Ecto neural progenitor cell (in vitro differentiated cells): ENCODE measurements around the gene TWSG1.
"Not testable (repeated sequence)": the region's sequence is repeated elsewhere in the genome, so short reads cannot be mapped to it uniquely, and the experiment has no call there.

ENCODE experiments used
- DNase-seq: peaks from one replicate; pipeline ENCODE4 v3.0.0-alpha.2; 2018; ENCODE audit warnings: low spot score

Gene TWSG1

DNA sequence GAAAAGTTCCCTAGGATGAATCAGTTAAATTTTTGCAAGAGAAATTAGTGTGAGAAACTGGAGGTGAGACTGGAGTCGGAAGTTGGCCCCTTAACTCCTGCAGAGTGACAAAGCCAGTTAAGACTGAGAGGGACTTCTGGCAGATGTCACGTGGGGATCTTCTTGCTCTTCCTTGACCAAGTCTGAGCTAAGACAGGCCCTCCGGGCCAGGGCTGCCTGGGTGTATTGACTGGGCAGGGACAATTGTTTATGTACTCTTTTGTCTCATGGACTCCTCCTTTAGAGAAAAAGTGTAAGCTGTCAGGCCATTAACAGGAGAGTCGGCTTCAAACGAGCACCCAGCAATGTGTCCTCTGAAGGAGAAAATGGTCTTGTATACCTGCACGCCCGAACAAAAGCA lies 92.2 kb downstream of the TWSG1 start:
- DNase-seq: peak; percentile 23

DNA sequence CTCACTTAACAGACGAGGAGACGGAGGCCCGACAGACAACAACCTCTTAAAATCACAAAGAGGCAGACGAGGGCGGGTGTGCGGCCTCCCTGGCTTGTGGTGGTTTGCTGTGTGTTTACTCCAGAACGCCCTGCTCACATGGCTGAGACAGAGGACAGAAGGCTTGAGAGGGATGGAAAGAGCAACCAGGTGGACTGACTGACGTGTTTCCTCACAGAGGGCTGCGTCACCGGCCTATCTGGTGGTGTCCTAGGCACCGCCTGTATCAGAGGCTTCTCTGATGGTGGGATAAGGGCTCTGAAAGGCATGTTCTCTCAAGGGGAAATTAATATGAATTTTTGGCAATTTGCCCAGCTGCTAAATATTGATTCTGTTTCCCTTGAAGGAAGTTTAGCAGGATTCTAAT lies 93.7 kb downstream of the TWSG1 start:
- no peak for DNase-seq

DNA sequence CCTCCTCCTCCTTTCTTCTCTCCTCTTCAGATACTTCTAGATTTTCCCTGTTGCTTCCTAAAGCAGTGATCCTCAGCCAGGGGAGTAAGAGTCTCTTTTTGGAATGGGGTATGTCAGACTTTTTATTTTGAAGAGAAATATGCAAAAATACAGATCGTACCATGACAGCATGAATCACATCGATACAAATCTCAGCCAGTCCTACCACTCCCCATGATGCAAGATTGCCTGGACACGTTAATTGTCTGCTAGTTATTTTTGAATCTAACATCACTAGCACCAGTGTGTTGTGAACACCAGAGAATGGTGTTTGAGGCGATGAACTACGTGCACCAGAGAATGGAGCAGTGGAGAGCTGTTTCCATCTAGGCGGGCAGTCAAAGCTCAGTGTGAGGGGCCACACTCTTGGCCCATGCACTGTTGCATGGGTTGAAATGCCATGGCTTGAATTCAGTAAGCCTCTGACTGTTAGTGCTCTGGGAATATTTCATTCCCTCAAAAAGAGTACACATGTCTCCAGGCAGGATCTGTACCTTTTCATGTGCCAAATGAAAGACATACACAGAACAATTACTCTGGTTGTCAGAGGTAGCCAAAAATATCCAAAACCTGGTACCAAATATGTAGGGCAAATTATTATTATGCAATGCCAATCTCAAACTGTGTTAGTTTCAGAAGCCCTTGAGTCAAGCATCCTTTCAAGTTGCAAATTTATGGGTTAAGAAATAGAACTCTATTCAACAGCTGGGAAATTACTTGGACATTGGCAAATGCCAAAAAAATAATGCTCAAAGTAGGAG lies 94.5 kb downstream of the TWSG1 start:
- no peak for DNase-seq

DNA sequence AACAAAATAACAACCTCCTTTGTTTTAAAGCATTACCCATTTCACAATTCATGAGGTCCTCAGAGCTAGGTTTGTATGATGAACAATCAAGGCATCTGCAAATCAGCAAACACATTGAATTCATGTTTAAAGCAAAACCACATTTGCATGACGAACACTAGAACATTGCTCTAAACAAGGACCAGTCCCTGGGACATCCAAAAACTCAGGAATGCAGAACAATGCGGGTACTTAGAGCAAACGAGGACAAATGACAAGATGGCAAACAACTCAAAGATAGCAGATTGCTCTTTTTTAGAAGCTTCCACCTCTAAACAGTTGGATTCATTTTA lies 95.1 kb downstream of the TWSG1 start:
- DNase-seq: no peak

DNA sequence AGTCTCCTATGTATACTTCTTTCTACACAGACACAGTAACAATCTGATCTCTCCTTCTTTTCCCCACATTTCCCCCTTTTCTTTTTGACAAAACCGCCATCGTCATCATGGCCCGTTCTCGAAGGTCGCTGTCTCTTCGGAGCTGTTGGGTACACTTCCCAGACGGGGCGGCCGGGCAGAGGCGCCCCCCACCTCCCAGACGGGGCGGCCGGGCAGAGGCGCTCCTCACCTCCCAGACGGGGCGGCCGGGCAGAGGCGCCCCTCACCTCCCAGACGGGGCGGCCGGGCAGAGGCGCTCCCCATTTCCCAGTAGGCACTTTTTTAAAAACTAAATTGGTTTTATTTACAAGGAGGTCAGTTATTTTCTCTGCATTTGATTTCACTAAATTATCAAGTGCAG lies 95.7 kb downstream of the TWSG1 start:
- DNase-seq: not testable (repeated sequence)

DNA sequence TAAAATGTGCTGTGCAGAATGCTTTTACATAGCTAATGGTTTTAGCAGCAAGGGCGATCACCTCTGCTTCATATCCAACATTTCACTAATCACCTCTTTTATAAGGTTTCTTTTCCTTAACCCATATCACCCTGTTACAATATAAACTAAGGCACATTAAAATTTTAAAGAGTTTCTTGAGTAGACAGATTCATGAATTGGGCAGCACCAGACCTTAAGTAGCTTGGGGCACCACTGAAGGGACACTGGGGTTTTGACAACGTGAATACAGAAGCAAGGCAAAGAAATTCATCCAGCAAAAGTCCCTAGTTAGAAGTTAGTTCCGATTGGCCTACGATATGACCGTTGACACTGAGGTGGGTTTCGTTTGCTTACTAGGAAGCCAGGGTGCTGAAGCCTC lies 96.7 kb downstream of the TWSG1 start:
- DNase-seq: no peak

DNA sequence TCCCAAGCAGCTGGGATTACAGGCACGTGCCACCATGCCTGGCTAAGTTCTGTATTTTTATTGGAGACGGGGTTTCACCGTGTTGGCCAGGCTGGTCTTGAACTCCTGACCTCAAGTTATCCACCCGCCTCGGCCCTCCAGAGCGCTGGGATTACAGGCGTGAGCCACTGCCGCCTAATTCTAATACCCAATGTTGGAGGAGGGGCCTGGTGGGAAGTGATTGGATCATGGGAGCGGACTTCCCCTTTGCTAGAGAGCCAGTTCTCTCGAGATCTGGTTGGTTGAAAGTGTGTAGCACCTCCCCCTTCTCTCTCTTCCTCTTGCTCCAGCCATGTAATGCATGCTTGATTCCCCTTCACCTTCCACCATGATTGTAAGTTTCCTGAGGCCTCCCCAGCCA lies 98.5 kb downstream of the TWSG1 start:
- not testable (repeated sequence) for DNase-seq

DNA sequence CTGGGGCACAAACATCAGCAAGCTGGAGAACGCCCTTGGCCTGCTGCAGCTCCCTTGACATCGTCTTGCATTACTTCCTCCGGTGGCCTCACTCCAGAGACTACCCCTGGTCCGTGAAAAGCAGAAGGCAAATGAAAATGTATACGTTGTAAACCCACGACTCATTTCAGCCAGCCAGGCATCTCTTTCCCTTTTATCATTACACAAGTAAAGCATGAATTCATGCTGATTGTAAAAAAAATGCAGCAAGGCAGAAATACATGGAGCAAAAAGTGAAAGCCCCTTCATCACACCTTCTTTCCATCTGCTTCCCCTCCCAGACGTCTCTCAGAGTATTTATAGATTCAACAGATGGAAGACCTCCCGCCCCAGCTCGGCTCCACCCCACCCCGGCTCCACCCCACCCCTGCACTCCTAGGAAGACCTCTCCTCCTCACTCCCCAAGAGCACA lies 99.1 kb downstream of the TWSG1 start:
- DNase-seq: no peak

DNA sequence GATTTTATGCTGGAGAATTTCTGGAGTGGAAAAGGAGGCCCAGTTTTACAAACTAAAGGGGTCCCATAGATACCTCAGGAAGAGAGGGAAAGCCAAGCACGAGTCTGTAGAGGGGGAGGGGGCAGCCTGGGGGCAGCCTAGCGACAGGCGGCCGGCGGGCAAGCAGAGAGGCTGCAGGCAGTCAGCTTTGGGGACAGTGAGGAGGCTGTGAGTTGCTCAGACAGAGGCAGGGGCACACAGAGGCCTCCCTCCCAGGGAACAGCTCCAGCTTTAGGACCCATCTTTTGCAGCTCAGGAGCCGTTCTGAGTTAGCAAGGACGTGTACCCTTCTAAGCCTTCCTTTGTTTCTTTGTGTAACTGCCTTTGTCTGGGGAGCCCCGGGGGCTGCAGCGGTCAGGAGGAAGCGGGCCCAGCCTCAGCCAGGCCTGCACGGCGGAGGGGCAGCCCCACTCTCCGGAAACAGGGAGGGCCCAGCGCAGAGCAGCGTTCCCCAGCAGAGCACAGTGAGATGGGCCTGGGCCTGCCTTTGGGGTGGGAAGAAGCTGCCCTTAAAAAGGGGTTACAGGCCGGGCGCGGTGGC lies 99.6 kb downstream of the TWSG1 start:
- DNase-seq: peak; percentile 75

DNA sequence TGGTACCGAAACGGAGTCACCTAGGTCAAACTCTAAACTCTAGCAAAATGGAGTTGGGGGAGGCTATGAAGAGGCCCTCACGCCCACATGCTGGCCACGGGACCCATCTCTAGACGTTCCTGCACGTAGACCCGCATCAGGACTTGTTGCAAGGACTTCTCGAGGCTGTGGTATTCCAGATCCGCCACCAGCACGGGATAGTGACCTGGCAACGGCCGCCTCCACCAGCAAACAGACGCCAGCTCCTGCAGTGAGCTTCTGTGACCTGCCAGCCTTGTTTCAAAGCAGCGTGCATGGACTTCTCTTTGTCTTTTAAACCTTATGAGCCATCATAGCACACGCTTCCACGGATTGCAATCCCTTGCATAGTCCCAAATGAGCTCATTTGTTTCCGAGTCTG lies 100.5 kb downstream of the TWSG1 start:
- DNase-seq: no peak

DNA sequence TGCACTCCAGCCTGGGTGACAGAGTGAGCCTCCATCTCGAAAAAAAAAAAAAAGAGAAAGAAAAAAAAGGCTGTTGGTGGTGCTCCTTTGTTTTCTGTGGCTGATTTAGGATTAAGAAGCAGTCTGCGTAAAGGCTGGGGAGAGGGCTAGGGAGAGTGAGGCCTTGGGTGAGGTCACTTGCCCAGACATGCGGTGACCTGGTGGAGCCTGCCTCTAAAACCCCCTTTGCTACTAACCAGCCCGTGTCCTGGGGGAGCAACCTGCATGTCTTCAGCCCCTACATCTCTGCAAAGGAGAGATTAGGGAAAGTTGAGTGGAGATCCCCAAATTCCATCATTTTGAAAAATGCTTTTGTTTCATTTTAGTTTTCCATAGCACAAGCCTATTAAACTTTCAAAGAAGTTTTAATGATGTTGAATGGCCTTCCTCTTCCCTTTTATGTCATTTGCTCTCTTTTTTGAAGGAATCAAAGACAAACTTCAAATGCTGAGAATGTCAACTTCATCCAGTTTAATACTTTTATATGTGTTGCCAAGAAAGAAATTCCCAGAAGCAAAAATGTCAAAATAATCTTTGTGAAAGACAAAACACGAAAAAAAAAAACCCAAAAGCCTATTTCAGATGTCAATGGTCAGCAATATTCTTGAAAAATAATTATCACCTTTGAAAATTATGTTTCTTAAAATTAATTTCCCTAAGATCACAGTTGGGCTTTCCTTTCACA lies 101.8 kb downstream of the TWSG1 start:
- peak; percentile 50 for DNase-seq

DNA sequence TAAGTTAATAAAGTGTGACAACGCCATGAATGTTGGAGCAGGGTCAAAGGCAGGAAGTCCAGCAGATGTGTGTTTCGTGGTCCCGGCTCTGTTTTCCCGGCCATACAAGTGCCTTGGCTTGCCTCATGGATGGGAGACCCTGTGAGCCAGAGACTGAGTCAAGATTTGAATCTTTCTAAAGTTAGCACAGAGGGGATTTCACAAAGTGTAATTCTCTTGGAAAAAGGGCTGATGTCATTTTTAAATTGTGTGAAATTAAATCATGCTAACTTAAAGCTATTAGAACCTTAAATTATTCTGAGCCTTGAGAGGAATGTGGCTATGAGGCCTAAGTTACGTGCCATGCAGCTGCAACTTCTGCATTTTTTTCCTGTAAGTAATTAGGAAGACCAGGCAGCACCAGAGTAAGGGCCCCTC lies 102.5 kb downstream of the TWSG1 start:
- DNase-seq: peak; percentile 2

DNA sequence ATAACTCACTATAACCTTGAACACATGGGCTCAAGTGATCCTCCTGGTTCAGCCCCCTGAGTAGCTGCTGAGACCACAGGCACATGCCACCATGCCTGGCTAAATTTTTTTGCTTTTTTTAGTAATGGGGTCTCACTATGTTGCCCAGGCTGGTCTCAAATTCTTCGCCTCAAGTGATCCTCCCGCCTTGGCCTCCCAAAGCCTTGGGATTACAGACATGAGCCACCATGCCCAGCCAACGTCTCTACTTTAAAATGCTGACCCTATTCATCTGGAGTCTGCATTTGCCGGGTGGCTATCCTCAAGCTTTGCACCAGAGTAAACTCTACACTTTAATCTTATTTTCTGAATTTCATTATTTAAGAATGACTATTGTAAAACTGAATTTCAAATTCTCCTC lies 103.1 kb downstream of the TWSG1 start:
- no peak for DNase-seq

DNA sequence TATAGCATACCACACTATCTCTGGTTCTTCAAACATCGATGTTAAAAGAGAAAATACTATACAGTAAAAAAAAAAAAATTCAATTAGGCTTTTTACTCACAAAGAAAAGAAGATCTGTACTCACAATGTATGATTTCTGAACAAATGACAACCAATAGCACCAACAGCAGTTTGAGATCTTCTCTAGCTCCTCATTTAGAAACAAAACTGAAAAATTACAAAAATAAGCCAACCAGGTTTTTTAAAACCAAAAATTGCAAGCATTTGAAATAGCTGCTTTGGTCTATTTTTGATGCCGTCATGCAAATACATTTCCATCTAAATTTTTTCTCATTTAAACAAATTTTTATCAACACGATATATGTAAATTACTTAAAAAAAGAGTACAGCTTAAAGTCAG lies 106.5 kb downstream of the TWSG1 start:
- no peak for DNase-seq

DNA sequence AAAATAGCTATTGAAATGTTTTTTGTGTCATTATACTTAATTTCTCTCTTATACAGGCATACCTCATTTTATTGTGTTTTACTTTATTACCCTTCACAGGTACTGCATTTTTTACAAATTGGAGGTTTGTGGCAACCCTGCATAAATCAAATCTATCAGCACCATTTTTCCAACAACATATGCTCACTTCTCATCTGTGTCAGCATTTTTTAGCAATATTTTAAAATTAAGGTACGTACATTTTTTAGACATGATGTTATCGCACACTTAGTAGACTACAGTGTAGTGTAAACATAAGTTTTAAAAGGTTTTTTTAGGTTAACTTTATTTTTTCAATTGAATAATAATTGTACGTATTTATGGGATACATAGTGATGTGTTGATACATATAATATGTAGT lies 110.0 kb downstream of the TWSG1 start:
- no peak for DNase-seq

DNA sequence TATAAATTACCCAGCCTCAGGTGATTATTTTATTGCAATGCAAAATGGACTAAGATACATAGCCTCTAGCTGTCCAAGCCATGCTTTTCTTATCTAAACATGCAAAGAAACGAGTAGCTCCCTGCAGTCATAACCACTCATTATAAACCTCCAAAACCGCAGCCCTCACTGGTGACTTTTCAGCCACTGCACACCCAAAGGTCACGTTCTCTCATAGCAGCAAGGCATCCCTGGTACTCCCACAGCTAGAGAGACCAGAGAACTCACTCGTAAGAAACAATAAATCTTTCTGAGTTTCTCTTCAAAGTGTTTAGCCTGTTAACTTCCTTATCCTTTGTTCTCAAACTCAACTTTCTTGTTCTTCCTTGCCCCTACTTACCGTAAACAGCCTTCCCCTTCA lies 112.3 kb downstream of the TWSG1 start:
- no peak for DNase-seq

DNA sequence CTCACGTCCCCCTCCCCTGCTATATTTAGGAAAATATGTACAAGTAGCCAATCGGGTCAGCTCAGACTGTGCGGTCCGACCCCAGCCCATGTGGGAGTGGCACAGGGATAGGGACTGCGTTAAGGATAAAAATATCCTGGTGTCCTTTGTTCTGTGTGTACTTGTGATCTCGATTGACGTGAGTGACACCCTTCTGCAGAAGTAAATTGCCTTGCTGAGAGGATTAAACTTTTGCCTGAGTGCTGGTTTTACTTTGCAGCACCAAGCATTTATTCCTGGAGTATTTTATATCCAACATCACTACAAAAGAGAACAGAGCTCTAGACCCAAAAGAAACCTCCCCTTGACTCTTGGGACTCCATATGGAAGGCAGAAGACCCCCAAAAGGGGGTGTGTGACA lies 112.8 kb downstream of the TWSG1 start:
- DNase-seq: no peak

DNA sequence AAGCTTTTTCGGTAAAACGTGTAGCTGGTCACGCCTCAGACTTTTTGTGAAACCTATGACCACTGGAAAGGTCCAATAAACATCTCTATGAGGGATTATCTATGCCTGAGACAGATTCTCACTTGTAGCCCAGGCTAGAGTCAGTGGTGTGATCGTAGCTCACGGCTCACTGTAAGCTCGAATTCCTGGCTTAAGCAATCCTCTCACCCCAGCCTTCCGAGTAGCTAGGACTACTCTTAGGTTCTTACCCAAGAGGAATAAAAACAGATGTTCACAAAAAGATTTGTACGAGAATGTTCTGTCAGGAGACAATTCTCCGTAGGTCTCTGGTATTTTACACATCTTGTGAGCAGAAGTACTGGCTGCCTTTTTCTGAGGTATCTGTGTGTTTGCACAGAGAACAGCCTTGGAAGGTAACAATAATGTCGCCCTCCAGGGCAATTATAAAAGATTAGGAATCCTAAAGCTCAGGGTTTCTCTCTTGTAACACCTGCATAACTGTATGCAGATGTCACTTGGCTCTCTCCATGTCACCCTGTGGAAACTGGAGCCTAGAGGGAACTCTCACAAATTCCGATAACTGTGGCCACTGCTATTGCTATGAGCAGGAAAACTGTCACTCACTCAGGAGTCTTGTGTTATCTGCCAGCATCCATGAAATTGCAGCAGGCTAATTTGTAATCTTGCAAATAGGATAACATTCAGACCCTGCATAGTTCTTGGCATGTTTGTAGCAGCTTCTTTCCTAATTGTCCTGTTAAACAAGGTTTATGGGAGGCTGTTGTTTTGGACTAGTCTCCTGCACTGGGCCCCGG lies 115.2 kb downstream of the TWSG1 start:
- DNase-seq: no peak

DNA sequence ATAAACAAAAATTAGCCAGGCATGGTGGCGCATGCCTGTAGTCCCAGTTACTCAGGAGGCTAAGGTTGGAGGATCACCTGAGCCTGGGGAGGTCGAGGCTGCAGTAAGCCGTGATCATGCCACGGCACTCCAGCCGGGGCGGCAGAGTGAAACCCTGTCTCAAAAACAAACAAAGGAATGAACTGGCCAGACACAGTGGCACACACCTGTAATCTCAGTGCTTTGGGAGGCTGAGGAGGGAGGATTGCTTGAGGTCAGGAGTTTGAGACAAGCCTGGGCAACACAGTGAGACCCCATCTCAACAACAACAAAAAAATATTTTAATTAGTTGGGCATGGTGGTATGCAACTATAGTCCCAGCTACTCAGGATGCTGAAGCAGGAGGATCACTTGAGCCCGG lies 116.3 kb downstream of the TWSG1 start:
- DNase-seq: not testable (repeated sequence)
